T-helper 2 cell treated with Interferon-gamma antibody and Interleukin-4, amounts not matched to agents 5 μg/mL and 100 μg/mL, for 36 hours (primary cell): ENCODE data around the gene CDH18.

Experiments
- DNase-seq: peaks from one replicate; pipeline ENCODE4 v3.0.0; 2021; ENCODE audit warnings: low spot score
- H3K27ac Mint-ChIP-seq: one replicate; pipeline ENCODE4 v1.8.0; 2021; ENCODE audit warnings: mild to moderate bottlenecking, mixed read lengths
- H3K27me3 Mint-ChIP-seq: one replicate; pipeline ENCODE4 v1.8.0; 2021; ENCODE audit warnings: low read depth, mixed read lengths
- H3K36me3 Mint-ChIP-seq: one replicate; pipeline ENCODE4 v1.8.0; 2021; ENCODE audit warnings: low read depth, mixed read lengths
- H3K4me1 Mint-ChIP-seq: one replicate; pipeline ENCODE4 v1.8.0; 2021; ENCODE audit warnings: low read depth, mixed read lengths
- H3K4me3 Mint-ChIP-seq: one replicate; pipeline ENCODE4 v1.8.0; 2022; ENCODE audit warnings: mild to moderate bottlenecking, moderate library complexity, mixed read lengths
- H3K9me3 Mint-ChIP-seq: one replicate; pipeline ENCODE4 v1.8.0; 2021; ENCODE audit warnings: mixed read lengths

Gene CDH18

GRCh38 chr5:19918780-19919179 is 69.2 kb downstream of the CDH18 start:
- no peak overlapping the region for H3K27ac Mint-ChIP-seq
- no peak for DNase-seq
- no peaks in the 10 kb centered on the region for H3K27me3 Mint-ChIP-seq
- no peak overlapping the region for H3K4me3 Mint-ChIP-seq
- H3K4me1 Mint-ChIP-seq, result no peaks in the 10 kb centered on the region
- no peaks in the 10 kb centered on the region for H3K36me3 Mint-ChIP-seq
- peaks cover 32% of the 10 kb centered on the region for H3K9me3 Mint-ChIP-seq

GRCh38 chr5:19917588-19918122 is 70.3 kb downstream of the CDH18 start:
- H3K27me3 Mint-ChIP-seq, result no peaks in the 10 kb centered on the region
- H3K27ac Mint-ChIP-seq, result no peak overlapping the region
- H3K9me3 Mint-ChIP-seq, result peaks cover 34% of the 10 kb centered on the region
- DNase-seq, result no peak
- H3K4me1 Mint-ChIP-seq, result no peaks in the 10 kb centered on the region
- H3K36me3 Mint-ChIP-seq, result no peaks in the 10 kb centered on the region
- no peak overlapping the region for H3K4me3 Mint-ChIP-seq

- Mint-ChIP-seq H3K4me1 (no peaks in the 10 kb centered on the region), H3K36me3 (no peaks in the 10 kb centered on the region), H3K4me3 (no peak overlapping the region), H3K9me3 (peaks cover 34% of the 10 kb centered on the region), H3K27ac (no peak overlapping the region), H3K27me3 (no peaks in the 10 kb centered on the region)
- no peak for DNase-seq
Observed at GRCh38 chr5:19910136-19910535, 77.9 kb downstream of the CDH18 start.

GRCh38 chr5:19904766-19905165 is 83.2 kb downstream of the CDH18 start:
- H3K4me3 Mint-ChIP-seq, result no peak overlapping the region
- no peaks in the 10 kb centered on the region for H3K36me3 Mint-ChIP-seq
- H3K27me3 Mint-ChIP-seq, result no peaks in the 10 kb centered on the region
- H3K4me1 Mint-ChIP-seq, result no peaks in the 10 kb centered on the region
- H3K9me3 Mint-ChIP-seq, result peaks cover 27% of the 10 kb centered on the region
- H3K27ac Mint-ChIP-seq, result no peak overlapping the region
- DNase-seq, result no peak

GRCh38 chr5:19903611-19904010 is 84.4 kb downstream of the CDH18 start:
- no peaks in the 10 kb centered on the region for H3K36me3 Mint-ChIP-seq
- no peak overlapping the region for H3K4me3 Mint-ChIP-seq
- H3K27ac Mint-ChIP-seq, result no peak overlapping the region
- H3K4me1 Mint-ChIP-seq, result no peaks in the 10 kb centered on the region
- peaks cover 30% of the 10 kb centered on the region for H3K9me3 Mint-ChIP-seq
- H3K27me3 Mint-ChIP-seq, result no peaks in the 10 kb centered on the region
- DNase-seq, result no peak

- Mint-ChIP-seq H3K4me3 (no peak overlapping the region), H3K4me1 (no peaks in the 10 kb centered on the region), H3K27me3 (no peaks in the 10 kb centered on the region), H3K27ac (no peak overlapping the region), H3K36me3 (no peaks in the 10 kb centered on the region), H3K9me3 (peaks cover 30% of the 10 kb centered on the region)
- no peak for DNase-seq
Observed at GRCh38 chr5:19902316-19902934, 85.6 kb downstream of the CDH18 start.

- H3K4me1 Mint-ChIP-seq, result no peaks in the 10 kb centered on the region
- H3K4me3 Mint-ChIP-seq, result no peak overlapping the region
- H3K9me3 Mint-ChIP-seq, result peaks cover 25% of the 10 kb centered on the region
- no peak for DNase-seq
- no peaks in the 10 kb centered on the region for H3K36me3 Mint-ChIP-seq
- no peaks in the 10 kb centered on the region for H3K27me3 Mint-ChIP-seq
- H3K27ac Mint-ChIP-seq, result no peak overlapping the region
Observed at GRCh38 chr5:19900269-19900668, 87.7 kb downstream of the CDH18 start.

GRCh38 chr5:19891658-19892057 is 96.3 kb downstream of the CDH18 start:
- peaks cover 15% of the 10 kb centered on the region for H3K9me3 Mint-ChIP-seq
- no peak overlapping the region for H3K4me3 Mint-ChIP-seq
- no peaks in the 10 kb centered on the region for H3K4me1 Mint-ChIP-seq
- no peak overlapping the region for H3K27ac Mint-ChIP-seq
- DNase-seq, result no peak
- no peaks in the 10 kb centered on the region for H3K36me3 Mint-ChIP-seq
- no peaks in the 10 kb centered on the region for H3K27me3 Mint-ChIP-seq

- peaks cover 10% of the 10 kb centered on the region for H3K9me3 Mint-ChIP-seq
- no peak overlapping the region for H3K4me3 Mint-ChIP-seq
- no peak overlapping the region for H3K27ac Mint-ChIP-seq
- no peaks in the 10 kb centered on the region for H3K36me3 Mint-ChIP-seq
- no peaks in the 10 kb centered on the region for H3K4me1 Mint-ChIP-seq
- H3K27me3 Mint-ChIP-seq, result no peaks in the 10 kb centered on the region
- no peak for DNase-seq
Observed at GRCh38 chr5:19886123-19886917, 101.7 kb downstream of the CDH18 start.

GRCh38 chr5:19885040-19885824 is 102.8 kb downstream of the CDH18 start:
- Mint-ChIP-seq H3K36me3 (no peaks in the 10 kb centered on the region), H3K4me3 (no peak overlapping the region), H3K27me3 (no peaks in the 10 kb centered on the region), H3K4me1 (no peaks in the 10 kb centered on the region), H3K9me3 (peaks cover 8% of the 10 kb centered on the region), H3K27ac (no peak overlapping the region)
- no peak for DNase-seq

- no peak for DNase-seq
- Mint-ChIP-seq H3K27me3 (no peaks in the 10 kb centered on the region), H3K36me3 (no peaks in the 10 kb centered on the region), H3K4me1 (no peaks in the 10 kb centered on the region), H3K4me3 (no peak overlapping the region), H3K27ac (no peak overlapping the region), H3K9me3 (peaks cover 10% of the 10 kb centered on the region)
Observed at GRCh38 chr5:19880859-19881436, 107.1 kb downstream of the CDH18 start.

- H3K4me3 Mint-ChIP-seq, result no peak overlapping the region
- H3K36me3 Mint-ChIP-seq, result no peaks in the 10 kb centered on the region
- H3K27ac Mint-ChIP-seq, result no peak overlapping the region
- no peaks in the 10 kb centered on the region for H3K4me1 Mint-ChIP-seq
- H3K27me3 Mint-ChIP-seq, result no peaks in the 10 kb centered on the region
- H3K9me3 Mint-ChIP-seq, result peaks cover 10% of the 10 kb centered on the region
- no peak for DNase-seq
Observed at GRCh38 chr5:19880458-19880857, 107.5 kb downstream of the CDH18 start.

- Mint-ChIP-seq H3K4me1 (no peaks in the 10 kb centered on the region), H3K27ac (no peak overlapping the region), H3K36me3 (no peaks in the 10 kb centered on the region), H3K4me3 (no peak overlapping the region), H3K27me3 (no peaks in the 10 kb centered on the region), H3K9me3 (peaks cover 22% of the 10 kb centered on the region)
- DNase-seq, result no peak
Observed at GRCh38 chr5:19874811-19875210, 113.2 kb downstream of the CDH18 start.

GRCh38 chr5:19866090-19866450 is 121.9 kb downstream of the CDH18 start:
- H3K27me3 Mint-ChIP-seq, result no peaks in the 10 kb centered on the region
- peaks cover 46% of the 10 kb centered on the region for H3K9me3 Mint-ChIP-seq
- H3K36me3 Mint-ChIP-seq, result no peaks in the 10 kb centered on the region
- H3K27ac Mint-ChIP-seq, result no peak overlapping the region
- H3K4me3 Mint-ChIP-seq, result no peak overlapping the region
- no peak for DNase-seq
- no peaks in the 10 kb centered on the region for H3K4me1 Mint-ChIP-seq
